Neural cell (in vitro differentiated cells): ENCODE data around the gene PNPLA1. TPM values are rescaled to one million over a fixed set of nuclear protein-coding genes. Genes with fewer than 3 reads are reported as not detected.

Source experiments
- H2AFZ ChIP-seq: fragments of 200-600, 300-800 bp; sonication (generic), shearing (Covaris generic); 2 replicates; pipeline ENCODE4 v1.6.0; 2014; ENCODE audit warnings: low read depth, mild to moderate bottlenecking, antibody characterized with exemption, low read length, moderate library complexity
- H3F3A ChIP-seq: fragments of 200-600 bp; shearing (Covaris generic); 2 replicates; pipeline ENCODE4 v1.6.1; 2016; ENCODE audit warnings: mild to moderate bottlenecking, moderate library complexity, mixed read lengths, antibody characterized with exemption, low read length; ENCODE audit not compliant: insufficient read depth, poor library complexity, severe bottlenecking
- H3K27ac ChIP-seq: fragments of 200-600, 300-800 bp; sonication (generic), shearing (Covaris generic); 2 replicates; pipeline ENCODE4 v1.5.1; 2014; ENCODE audit warnings: mild to moderate bottlenecking, low read length, moderate library complexity
- H3K27me3 ChIP-seq: fragments of 300-800, 200-600 bp; sonication (generic), shearing (Covaris generic); 2 replicates; pipeline ENCODE4 v1.6.0; 2014; ENCODE audit warnings: mild to moderate bottlenecking, low read depth, low read length, moderate library complexity; ENCODE audit not compliant: insufficient read depth
- H3K36me3 ChIP-seq: fragments of 300-800, 200-600 bp; sonication (generic), shearing (Covaris generic); 2 replicates; pipeline ENCODE4 v1.5.1; 2014; ENCODE audit warnings: mild to moderate bottlenecking, antibody characterized with exemption, low read length, moderate library complexity; ENCODE audit not compliant: insufficient read depth
- H3K4me2 ChIP-seq: fragments of 300-800, 200-600 bp; sonication (generic), shearing (Covaris generic); 2 replicates; pipeline ENCODE4 v1.6.0; 2014; ENCODE audit warnings: mild to moderate bottlenecking, low read length
- H3K4me3 ChIP-seq: fragments of 300-800, 200-600 bp; sonication (generic), shearing (Covaris generic); 2 replicates; pipeline ENCODE4 v1.5.1; 2014; ENCODE audit warnings: mild to moderate bottlenecking, low read length, moderate library complexity
- H3K79me2 ChIP-seq: fragments of 200-600 bp; shearing (Covaris generic); replicated peaks from 2 replicates; pipeline ENCODE4 v1.6.0; 2014; ENCODE audit warnings: mild to moderate bottlenecking, low read length, moderate library complexity; ENCODE audit not compliant: insufficient read depth
- H3K9ac ChIP-seq: fragments of 300-800, 200-600 bp; sonication (generic), shearing (Covaris generic); 2 replicates; pipeline ENCODE4 v1.6.1; 2016; ENCODE audit warnings: mild to moderate bottlenecking, low read length, mixed read lengths
- H3K9me2 ChIP-seq: fragments of 200-600 bp; shearing (Covaris generic); 2 replicates; pipeline ENCODE4 v1.6.1; 2016; ENCODE audit warnings: mild to moderate bottlenecking, low read length, mixed read lengths; ENCODE audit not compliant: insufficient read depth
- H3K9me3 ChIP-seq: fragments of 200-600, 300-800 bp; sonication (generic), shearing (Covaris generic); 2 replicates; pipeline ENCODE4 v1.6.1; 2016; ENCODE audit warnings: mild to moderate bottlenecking, mixed run types, low read length, moderate library complexity, mixed read lengths
- H4K20me1 ChIP-seq: fragments of 200-600 bp; shearing (Covaris generic); 2 replicates; pipeline ENCODE4 v1.6.1; 2016; ENCODE audit warnings: mild to moderate bottlenecking, mixed run types; ENCODE audit not compliant: insufficient read depth
- CTCF ChIP-seq: fragments of 450-650 bp; IDR thresholded peaks from 2 replicates; pipeline ENCODE4 v1.5.1; 2014; ENCODE audit warnings: antibody characterized with exemption, mild to moderate bottlenecking, moderate library complexity; ENCODE audit not compliant: poor library complexity, severe bottlenecking
- EP300 ChIP-seq: fragments of 450-650 bp; conservative IDR thresholded peaks from 2 replicates; pipeline ENCODE4 v1.6.1; 2014; ENCODE audit warnings: antibody characterized with exemption, mild to moderate bottlenecking, moderate library complexity; ENCODE audit not compliant: poor library complexity, severe bottlenecking
- EZH2 ChIP-seq: fragments of 200-600, 300-800 bp; shearing (Covaris generic), sonication (generic); IDR thresholded peaks from 2 replicates; pipeline ENCODE4 v1.6.1; 2014; ENCODE audit warnings: antibody characterized with exemption, low read length, borderline replicate concordance, mild to moderate bottlenecking; ENCODE audit not compliant: insufficient read depth, poor library complexity, severe bottlenecking
- MXI1 ChIP-seq: fragments of 450-650 bp; conservative IDR thresholded peaks from 2 replicates; pipeline ENCODE4 v1.6.1; 2014; ENCODE audit warnings: antibody characterized with exemption, mild to moderate bottlenecking; ENCODE audit not compliant: poor library complexity, severe bottlenecking
- POLR2AphosphoS5 ChIP-seq: IDR thresholded peaks from 2 replicates; pipeline ENCODE4 v1.6.1; 2012
- RAD21 ChIP-seq: fragments of 450-650 bp; conservative IDR thresholded peaks from 2 replicates; pipeline ENCODE4 v1.6.1; 2014; ENCODE audit warnings: antibody characterized with exemption, mild to moderate bottlenecking, moderate library complexity
- SMC3 ChIP-seq: fragments of 450-650 bp; conservative IDR thresholded peaks from 2 replicates; pipeline ENCODE4 v1.6.1; 2014; ENCODE audit warnings: antibody characterized with exemption, mild to moderate bottlenecking, moderate library complexity; ENCODE audit not compliant: poor library complexity
- TAF1 ChIP-seq: IDR thresholded peaks from 2 replicates; pipeline ENCODE4 v1.6.1; 2012; ENCODE audit warnings: low read depth
- polyA minus RNA-seq: library from RNA; depleted of rRNA, polyadenylated mRNA; stranded (reverse); fragments of >200 nt; gene quantifications from 2 replicates; pipeline ENCODE4 v1.2.3, GENCODE V29; 2014
- polyA plus RNA-seq: library from polyadenylated mRNA; depleted of rRNA; stranded (reverse); fragments of >200 nt; gene quantifications from 2 replicates; pipeline ENCODE4 v1.2.3, GENCODE V29; 2014
- TF ChIP-seq, protein P1 (sequence below): IDR thresholded peaks from 2 replicates; pipeline ENCODE4 v1.6.1; 2012; ENCODE audit warnings: borderline replicate concordance

The PNPLA1 gene
- 0.26 TPM in 1 of 2 replicates, not detected in the other for polyA plus RNA-seq
- not detected in 2 replicates for polyA minus RNA-seq

DNA sequence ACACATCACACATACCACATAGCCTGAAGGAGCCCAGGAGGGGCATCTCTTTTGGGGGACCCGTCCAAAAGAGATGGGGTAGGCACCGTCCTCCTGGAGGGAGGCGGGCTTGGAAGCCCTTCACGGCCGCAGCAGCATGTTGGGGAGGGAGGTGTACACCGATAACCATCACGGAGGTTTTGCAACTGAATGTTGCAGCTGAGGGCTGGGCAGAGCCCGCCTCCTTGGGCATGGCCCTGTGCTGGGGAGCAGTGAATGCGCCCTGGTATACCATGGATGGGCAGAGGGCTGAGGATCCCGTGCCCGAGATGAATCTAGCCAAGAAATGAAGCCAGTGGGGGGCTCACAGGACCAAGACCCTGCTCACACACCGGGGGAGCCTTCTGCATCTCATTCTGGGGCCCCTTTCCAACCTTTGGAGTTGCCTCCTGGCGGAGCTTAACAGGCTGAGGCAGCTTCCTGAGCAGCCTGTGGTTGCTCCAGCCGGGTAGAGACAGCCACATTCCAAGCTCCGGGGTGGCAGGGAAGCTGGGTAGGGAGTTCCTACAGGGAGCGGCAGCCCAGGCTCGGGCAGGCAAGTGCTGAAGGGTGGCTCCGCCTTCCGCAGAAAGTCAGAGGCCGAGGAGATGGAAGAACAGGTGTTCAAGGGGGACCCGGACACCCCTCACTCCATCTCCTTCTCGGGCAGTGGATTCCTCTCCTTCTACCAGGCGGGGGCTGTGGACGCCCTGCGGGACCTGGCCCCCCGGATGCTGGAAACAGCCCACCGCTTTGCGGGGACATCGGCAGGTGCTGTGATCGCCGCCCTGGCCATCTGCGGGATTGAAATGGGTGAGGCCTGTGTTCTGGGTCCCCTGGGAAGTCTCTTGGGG lies at the start of gene PNPLA1:
PNPLA1 (plus strand) TSS at position 227 of the 872 bp plus-strand sequence; CDS start at position 627, 400 bp downstream.
- TF ChIP-seq EZH2 (no peak), MXI1 (no peak), CTCF (no peak), SMC3 (no peak), EP300 (no peak), TAF1 (no peak), RAD21 (no peak), POLR2AphosphoS5 (no peak)
- TF ChIP-seq, protein P1, sequence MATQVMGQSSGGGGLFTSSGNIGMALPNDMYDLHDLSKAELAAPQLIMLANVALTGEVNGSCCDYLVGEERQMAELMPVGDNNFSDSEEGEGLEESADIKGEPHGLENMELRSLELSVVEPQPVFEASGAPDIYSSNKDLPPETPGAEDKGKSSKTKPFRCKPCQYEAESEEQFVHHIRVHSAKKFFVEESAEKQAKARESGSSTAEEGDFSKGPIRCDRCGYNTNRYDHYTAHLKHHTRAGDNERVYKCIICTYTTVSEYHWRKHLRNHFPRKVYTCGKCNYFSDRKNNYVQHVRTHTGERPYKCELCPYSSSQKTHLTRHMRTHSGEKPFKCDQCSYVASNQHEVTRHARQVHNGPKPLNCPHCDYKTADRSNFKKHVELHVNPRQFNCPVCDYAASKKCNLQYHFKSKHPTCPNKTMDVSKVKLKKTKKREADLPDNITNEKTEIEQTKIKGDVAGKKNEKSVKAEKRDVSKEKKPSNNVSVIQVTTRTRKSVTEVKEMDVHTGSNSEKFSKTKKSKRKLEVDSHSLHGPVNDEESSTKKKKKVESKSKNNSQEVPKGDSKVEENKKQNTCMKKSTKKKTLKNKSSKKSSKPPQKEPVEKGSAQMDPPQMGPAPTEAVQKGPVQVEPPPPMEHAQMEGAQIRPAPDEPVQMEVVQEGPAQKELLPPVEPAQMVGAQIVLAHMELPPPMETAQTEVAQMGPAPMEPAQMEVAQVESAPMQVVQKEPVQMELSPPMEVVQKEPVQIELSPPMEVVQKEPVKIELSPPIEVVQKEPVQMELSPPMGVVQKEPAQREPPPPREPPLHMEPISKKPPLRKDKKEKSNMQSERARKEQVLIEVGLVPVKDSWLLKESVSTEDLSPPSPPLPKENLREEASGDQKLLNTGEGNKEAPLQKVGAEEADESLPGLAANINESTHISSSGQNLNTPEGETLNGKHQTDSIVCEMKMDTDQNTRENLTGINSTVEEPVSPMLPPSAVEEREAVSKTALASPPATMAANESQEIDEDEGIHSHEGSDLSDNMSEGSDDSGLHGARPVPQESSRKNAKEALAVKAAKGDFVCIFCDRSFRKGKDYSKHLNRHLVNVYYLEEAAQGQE: no peak
- no peaks in the 10 kb centered on the region for H4K20me1 ChIP-seq
- H2AFZ ChIP-seq: no peak within 1 kb of the TSS
- H3K36me3 ChIP-seq: no peaks in the 10 kb centered on the region
- no peaks in the 10 kb centered on the region for H3K9me2 ChIP-seq
- H3K9ac ChIP-seq: no peak within 1 kb of the TSS
- H3K27ac ChIP-seq: no peak within 1 kb of the TSS
- H3K4me3 ChIP-seq: no peak within 1 kb of the TSS
- no peaks in the 10 kb centered on the region for H3F3A ChIP-seq
- H3K9me3 ChIP-seq: no peaks in the 10 kb centered on the region
- H3K79me2 ChIP-seq: no peaks in the 10 kb centered on the region
- H3K27me3 ChIP-seq: no peaks in the 10 kb centered on the region
- H3K4me2 ChIP-seq: no peak within 1 kb of the TSS

DNA sequence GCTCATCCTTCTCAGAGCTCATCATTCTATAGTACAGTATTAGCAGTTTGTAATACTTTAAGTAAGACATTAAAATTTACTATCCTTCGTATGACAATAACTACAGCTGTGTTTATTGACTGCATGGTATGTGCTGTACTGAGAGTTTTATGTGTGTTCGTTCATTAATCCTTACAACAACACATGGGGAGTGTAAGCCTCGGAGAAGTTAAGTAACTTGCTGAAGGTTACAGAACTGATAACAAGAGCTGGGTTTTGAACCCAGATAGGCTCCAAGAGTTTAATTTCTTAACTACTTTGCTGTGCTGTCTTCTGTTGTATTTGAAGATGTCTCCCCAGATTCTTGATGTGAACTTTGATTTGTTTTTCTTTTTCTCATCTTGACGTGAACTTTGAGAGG lies 49.6 kb upstream of the PNPLA1 start:
- Histone ChIP-seq H3K9me3 (no peaks in the 10 kb centered on the region), H3K27me3 (no peaks in the 10 kb centered on the region), H3K4me2 (no peak overlapping the region), H3K36me3 (peaks cover 4% of the 10 kb centered on the region), H3K79me2 (no peaks in the 10 kb centered on the region), H3K9ac (no peak overlapping the region), H2AFZ (no peak overlapping the region), H4K20me1 (no peaks in the 10 kb centered on the region), H3F3A (no peaks in the 10 kb centered on the region), H3K27ac (no peak overlapping the region), H3K9me2 (no peaks in the 10 kb centered on the region), H3K4me3 (no peak overlapping the region)
- TF ChIP-seq, protein P1: no peak
- no peak for TF ChIP-seq EZH2
- TF ChIP-seq RAD21: no peak
- no peak for TF ChIP-seq EP300
- no peak for TF ChIP-seq MXI1
- TF ChIP-seq TAF1: no peak
- TF ChIP-seq POLR2AphosphoS5: no peak
- TF ChIP-seq SMC3: no peak
- TF ChIP-seq CTCF: no peak
